ENCODE data around the gene NTM. TPM values are rescaled to one million over a fixed set of nuclear protein-coding genes. Genes with fewer than 3 reads are reported as not detected.
A peak's percentile ranks its signal among the peaks of the same experiment; 100 is the strongest.

The NTM gene
- total RNA-seq, 1 donor from 2014 or later = 92.1 TPM

DNA sequence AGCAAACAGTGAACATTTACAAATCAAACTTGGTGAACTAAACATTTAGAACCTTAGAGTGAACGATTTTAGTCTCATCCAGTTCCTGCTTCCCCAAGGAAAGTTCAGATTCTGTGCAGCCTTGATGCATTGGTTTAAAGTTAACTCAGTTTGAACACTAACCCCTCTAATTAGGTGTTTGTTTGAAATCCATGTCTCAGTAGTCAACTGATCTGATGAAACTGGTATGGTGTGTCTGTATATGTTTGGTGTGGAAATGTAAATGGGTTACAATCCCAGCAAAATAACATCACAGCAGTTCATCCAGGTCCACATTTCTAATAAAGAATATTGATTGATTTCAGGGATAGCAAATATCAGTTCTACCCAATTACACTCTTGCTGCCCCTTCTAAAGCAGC, 532.0 kb downstream of the NTM start:
- Mint-ChIP-seq H3K27me3 (ENCODE audit: low read depth) (no peaks in the 10 kb centered on the region), H3K4me3 (ENCODE audit: unreplicated experiment) (no peak overlapping the region), H3K27ac (ENCODE audit: unreplicated experiment) (no peak overlapping the region)

GRCh38 chr11:131903074-131903473, 532.7 kb downstream of the NTM start:
- TF ChIP-seq, protein P1, sequence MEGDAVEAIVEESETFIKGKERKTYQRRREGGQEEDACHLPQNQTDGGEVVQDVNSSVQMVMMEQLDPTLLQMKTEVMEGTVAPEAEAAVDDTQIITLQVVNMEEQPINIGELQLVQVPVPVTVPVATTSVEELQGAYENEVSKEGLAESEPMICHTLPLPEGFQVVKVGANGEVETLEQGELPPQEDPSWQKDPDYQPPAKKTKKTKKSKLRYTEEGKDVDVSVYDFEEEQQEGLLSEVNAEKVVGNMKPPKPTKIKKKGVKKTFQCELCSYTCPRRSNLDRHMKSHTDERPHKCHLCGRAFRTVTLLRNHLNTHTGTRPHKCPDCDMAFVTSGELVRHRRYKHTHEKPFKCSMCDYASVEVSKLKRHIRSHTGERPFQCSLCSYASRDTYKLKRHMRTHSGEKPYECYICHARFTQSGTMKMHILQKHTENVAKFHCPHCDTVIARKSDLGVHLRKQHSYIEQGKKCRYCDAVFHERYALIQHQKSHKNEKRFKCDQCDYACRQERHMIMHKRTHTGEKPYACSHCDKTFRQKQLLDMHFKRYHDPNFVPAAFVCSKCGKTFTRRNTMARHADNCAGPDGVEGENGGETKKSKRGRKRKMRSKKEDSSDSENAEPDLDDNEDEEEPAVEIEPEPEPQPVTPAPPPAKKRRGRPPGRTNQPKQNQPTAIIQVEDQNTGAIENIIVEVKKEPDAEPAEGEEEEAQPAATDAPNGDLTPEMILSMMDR (IDR thresholded peaks at IDR 0.05) = no peak
- Mint-ChIP-seq H3K27me3 (ENCODE audit: low read depth) (no peaks in the 10 kb centered on the region), H3K4me3 (ENCODE audit: unreplicated experiment) (no peak overlapping the region), H3K9me3 (ENCODE audit: low read depth) (no peaks in the 10 kb centered on the region), H3K4me1 (ENCODE audit: low read depth) (peaks cover 41% of the 10 kb centered on the region), H3K36me3 (ENCODE audit: low read depth) (no peaks in the 10 kb centered on the region), H3K27ac (ENCODE audit: unreplicated experiment) (no peak overlapping the region)
- no peak for DNase-seq (ENCODE audit: low spot score)

More for the DNA sequence above, 532.0 kb downstream of the NTM start:
- Mint-ChIP-seq H3K36me3 (ENCODE audit: low read depth) (no peaks in the 10 kb centered on the region), H3K4me1 (ENCODE audit: low read depth) (peaks cover 47% of the 10 kb centered on the region), H3K9me3 (ENCODE audit: low read depth) (no peaks in the 10 kb centered on the region)
- TF ChIP-seq, protein P1 (IDR thresholded peaks at IDR 0.05) = no peak
- no peak for DNase-seq (ENCODE audit: low spot score)

DNA sequence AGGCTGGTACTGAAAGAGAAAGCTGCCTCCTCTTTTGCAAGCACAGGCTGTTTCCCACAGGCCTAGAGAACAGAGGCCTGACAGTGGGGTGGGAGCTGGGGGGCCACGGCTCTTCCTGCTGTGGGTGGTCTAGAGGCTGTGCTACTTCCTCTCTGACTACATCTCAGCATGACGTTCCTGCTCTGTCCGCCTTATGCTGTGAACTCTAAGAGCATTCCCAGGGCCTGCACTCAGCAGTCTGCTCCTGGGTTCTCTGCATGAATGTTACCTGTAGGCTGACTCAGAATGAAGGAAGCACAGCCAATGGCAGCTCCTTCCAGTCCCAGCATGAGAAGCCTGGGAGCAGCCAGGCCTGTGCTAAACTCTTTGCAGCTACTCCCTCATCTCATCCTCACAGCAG, 534.3 kb downstream of the NTM start:
- no peaks in the 10 kb centered on the region for H3K9me3 Mint-ChIP-seq (ENCODE audit: low read depth)
- no peak for DNase-seq (ENCODE audit: low spot score)
- no peaks in the 10 kb centered on the region for H3K27me3 Mint-ChIP-seq (ENCODE audit: low read depth)
- H3K27ac Mint-ChIP-seq (ENCODE audit: unreplicated experiment) = no peak overlapping the region
- no peak overlapping the region for H3K4me3 Mint-ChIP-seq (ENCODE audit: unreplicated experiment)
- H3K36me3 Mint-ChIP-seq (ENCODE audit: low read depth) = no peaks in the 10 kb centered on the region
- TF ChIP-seq, protein P1 (IDR thresholded peaks at IDR 0.05) = no peak
- H3K4me1 Mint-ChIP-seq (ENCODE audit: low read depth) = peaks cover 42% of the 10 kb centered on the region

- Mint-ChIP-seq H3K4me1 (ENCODE audit: low read depth) (peaks cover 44% of the 10 kb centered on the region), H3K27ac (ENCODE audit: unreplicated experiment) (peak overlapping the region; percentile 19), H3K4me3 (ENCODE audit: unreplicated experiment) (no peak overlapping the region)
These were observed 536.5 kb downstream of the NTM start for GRCh38 chr11:131906963-131907362.

DNA sequence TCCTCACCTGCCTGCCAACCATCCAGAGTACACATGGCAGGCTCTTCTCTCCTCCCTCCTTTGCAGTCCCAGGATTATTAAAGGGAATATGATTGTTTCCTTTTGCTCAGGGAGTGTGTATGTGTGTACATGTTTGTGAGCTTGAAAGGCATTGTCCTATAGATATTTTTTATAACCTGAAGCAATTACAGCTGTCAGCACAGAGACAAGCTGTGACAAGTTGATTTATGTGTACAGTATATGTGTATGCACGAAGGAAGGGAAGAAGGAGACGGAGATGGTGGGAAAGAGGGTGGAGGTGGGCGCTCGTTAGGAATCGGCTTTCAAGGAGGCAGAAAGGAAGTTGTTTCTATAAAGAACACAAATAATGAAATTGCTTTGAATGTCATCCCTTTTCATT, 537.0 kb downstream of the NTM start:
- DNase-seq (ENCODE audit: low spot score) = no peak
- Mint-ChIP-seq H3K36me3 (ENCODE audit: low read depth) (no peaks in the 10 kb centered on the region), H3K4me3 (ENCODE audit: unreplicated experiment) (no peak overlapping the region), H3K9me3 (ENCODE audit: low read depth) (no peaks in the 10 kb centered on the region), H3K4me1 (ENCODE audit: low read depth) (peaks cover 48% of the 10 kb centered on the region), H3K27me3 (ENCODE audit: low read depth) (no peaks in the 10 kb centered on the region), H3K27ac (ENCODE audit: unreplicated experiment) (no peak overlapping the region)
- TF ChIP-seq, protein P1 (IDR thresholded peaks at IDR 0.05) = no peak

More at GRCh38 chr11:131906963-131907362, 536.5 kb downstream of the NTM start:
- no peaks in the 10 kb centered on the region for H3K36me3 Mint-ChIP-seq (ENCODE audit: low read depth)
- H3K9me3 Mint-ChIP-seq (ENCODE audit: low read depth) = no peaks in the 10 kb centered on the region
- TF ChIP-seq, protein P1 (IDR thresholded peaks at IDR 0.05) = peak; percentile 64
- DNase-seq (ENCODE audit: low spot score) = no peak
- H3K27me3 Mint-ChIP-seq (ENCODE audit: low read depth) = no peaks in the 10 kb centered on the region
